IMR-90 (cell line): ENCODE results near the gene GPR15LG. TPM values are rescaled to one million over a fixed set of nuclear protein-coding genes. Genes with fewer than 3 reads are reported as not detected.

Source experiments
- ATAC-seq: fragments of 200-7000 bp; cut with Tn5 transposase; 2 replicates; pipeline ENCODE4 v1.9.1; 2020; ENCODE audit warnings: low read depth, mild to moderate bottlenecking, moderate library complexity
- BruUV-seq: library from RNA; stranded (reverse); fragments of 400-500 nt; replicated peaks from 2 replicates; lab custom pipeline; 2021; lab: Mats Ljungman, UMichigan
- CTCF ChIA-PET: fragments of 300-600 bp; formaldehyde crosslinking; extraction: SDS; loops from one replicate; lab custom pipeline; 2021; ENCODE audit warnings: antibody characterized with exemption; lab: Yijun Ruan, JAX
- POLR2A ChIA-PET: fragments of 300-600 bp; sonication (Branson Sonifier 250); formaldehyde crosslinking; loops from one replicate; lab custom pipeline; 2022; ENCODE audit warnings: antibody characterized with exemption; ENCODE audit not compliant: unreplicated experiment; lab: Charles Lee
- DNase-seq: peaks from one replicate; pipeline ENCODE4 v3.0.0; 2013
- H2AFZ ChIP-seq: replicated peaks from 2 replicates; pipeline ENCODE3; 2013; ENCODE audit warnings: low read length, mild to moderate bottlenecking; ENCODE audit not compliant: poor library complexity
- H2AK5ac ChIP-seq: 2 replicates; pipeline ENCODE4 v1.6.1; 2013; ENCODE audit warnings: low read depth, low read length, inconsistent platforms
- H2AK9ac ChIP-seq: replicated peaks from 2 replicates; pipeline ENCODE3; 2013; ENCODE audit warnings: mild to moderate bottlenecking, low read depth, low read length, moderate library complexity; ENCODE audit not compliant: poor library complexity
- H2BK120ac ChIP-seq: 2 replicates; pipeline ENCODE4 v1.6.1; 2013; ENCODE audit warnings: low read depth, low read length, inconsistent platforms
- H2BK15ac ChIP-seq: 3 replicates; pipeline ENCODE4 v1.6.1; 2013; ENCODE audit warnings: low read depth, low read length, inconsistent platforms
- H2BK20ac ChIP-seq: 2 replicates; pipeline ENCODE4 v1.6.1; 2013; ENCODE audit warnings: low read depth, mild to moderate bottlenecking, inconsistent platforms, low read length, moderate library complexity
- H2BK5ac ChIP-seq: 2 replicates; pipeline ENCODE4 v1.6.1; 2013; ENCODE audit warnings: mild to moderate bottlenecking, low read depth, low read length, inconsistent platforms; ENCODE audit not compliant: poor library complexity, severe bottlenecking
- H3K14ac ChIP-seq: replicated peaks from 2 replicates; pipeline ENCODE4 v1.6.1; 2013; ENCODE audit warnings: low read depth, low read length, inconsistent platforms
- H3K18ac ChIP-seq: 2 replicates; pipeline ENCODE4 v1.6.1; 2013; ENCODE audit warnings: low read depth, low read length, control low read depth
- H3K23ac ChIP-seq: 2 replicates; pipeline ENCODE4 v1.6.1; 2013; ENCODE audit warnings: low read depth, low read length, inconsistent platforms
- H3K27ac ChIP-seq: 2 replicates; pipeline ENCODE4 v1.5.1; 2013; ENCODE audit warnings: mild to moderate bottlenecking, control low read depth, low read length; ENCODE audit not compliant: insufficient read depth
- H3K27me3 ChIP-seq: 2 replicates; pipeline ENCODE4 v1.6.1; 2013; ENCODE audit warnings: low read length; ENCODE audit not compliant: control insufficient read depth, insufficient read depth
- H3K36me3 ChIP-seq: 2 replicates; pipeline ENCODE4 v1.6.1; 2013; ENCODE audit warnings: low read length, mixed read lengths; ENCODE audit not compliant: control insufficient read depth, insufficient read depth
- H3K4ac ChIP-seq: 2 replicates; pipeline ENCODE4 v1.6.1; 2013; ENCODE audit warnings: low read depth, low read length, inconsistent platforms
- H3K4me1 ChIP-seq: 2 replicates; pipeline ENCODE4 v1.6.1; 2013; ENCODE audit warnings: low read length, mixed read lengths; ENCODE audit not compliant: control insufficient read depth, insufficient read depth
- H3K4me2 ChIP-seq: 2 replicates; pipeline ENCODE4 v1.6.1; 2013; ENCODE audit warnings: low read depth, mild to moderate bottlenecking, control low read depth, low read length, moderate library complexity
- H3K4me3 ChIP-seq: 2 replicates; pipeline ENCODE4 v1.5.1; 2013; ENCODE audit warnings: low read depth, mild to moderate bottlenecking, control low read depth, low read length, moderate library complexity; ENCODE audit not compliant: insufficient read depth
- H3K56ac ChIP-seq: 2 replicates; pipeline ENCODE4 v1.6.1; 2013; ENCODE audit warnings: low read length, inconsistent platforms; ENCODE audit not compliant: insufficient read depth; ENCODE audit errors: extremely low read depth
- H3K79me1 ChIP-seq, 2 experiments: 2 replicates each; pipeline ENCODE4 v1.6.1; 2013; ENCODE audit warnings: low read length in 2 of 2, inconsistent platforms in 1 of 2, low read depth in 1 of 2
- H3K9ac ChIP-seq: 2 replicates; pipeline ENCODE4 v1.6.1; 2013; ENCODE audit warnings: low read depth, low read length, control low read depth
- H3K9me1 ChIP-seq: 2 replicates; pipeline ENCODE4 v1.6.1; 2013; ENCODE audit warnings: low read length, inconsistent platforms; ENCODE audit not compliant: insufficient read depth
- H3K9me3 ChIP-seq: 2 replicates; pipeline ENCODE4 v1.6.1; 2013; ENCODE audit warnings: low read length; ENCODE audit not compliant: control insufficient read depth, insufficient read depth
- H4K20me1 ChIP-seq: 2 replicates; pipeline ENCODE4 v1.6.1; 2013; ENCODE audit warnings: low read length, inconsistent platforms; ENCODE audit not compliant: insufficient read depth
- H4K5ac ChIP-seq: 2 replicates; pipeline ENCODE4 v1.6.1; 2013; ENCODE audit warnings: mild to moderate bottlenecking, low read depth, low read length, control low read depth
- H4K8ac ChIP-seq, 2 experiments: 2 replicates each; pipeline ENCODE4 v1.6.1; 2013; ENCODE audit warnings: low read depth in 2 of 2, low read length in 2 of 2, control low read depth in 1 of 2, inconsistent platforms in 1 of 2
- H4K91ac ChIP-seq: 2 replicates; pipeline ENCODE4 v1.6.1; 2013; ENCODE audit warnings: low read depth, low read length, inconsistent platforms; ENCODE audit not compliant: insufficient read depth
- BHLHE40 ChIP-seq: fragments of 150-350 bp; IDR thresholded peaks from 2 replicates; pipeline ENCODE4 v1.6.1; 2016; ENCODE audit warnings: mild to moderate bottlenecking, low read depth, low read length
- CEBPB ChIP-seq: IDR thresholded peaks from 2 replicates; pipeline ENCODE4 v1.6.1; 2012; ENCODE audit warnings: low read depth, low read length, improper control_type of control experiment
- CHD1 ChIP-seq: IDR thresholded peaks from 2 replicates; pipeline ENCODE4 v1.6.1; 2012; ENCODE audit warnings: low read depth, low read length, improper control_type of control experiment
- FOS ChIP-seq: fragments of 150-350 bp; IDR thresholded peaks from 2 replicates; pipeline ENCODE4 v1.6.1; 2016; ENCODE audit warnings: low read depth, low read length
- MAFK ChIP-seq: IDR thresholded peaks from 2 replicates; pipeline ENCODE4 v1.6.1; 2012; ENCODE audit warnings: low read depth, low read length, improper control_type of control experiment
- MAZ ChIP-seq: IDR thresholded peaks from 2 replicates; pipeline ENCODE4 v1.6.1; 2012; ENCODE audit warnings: low read depth, mild to moderate bottlenecking, low read length, improper control_type of control experiment, moderate library complexity, borderline replicate concordance
- MXI1 ChIP-seq: IDR thresholded peaks from 2 replicates; pipeline ENCODE4 v1.6.1; 2012; ENCODE audit warnings: low read depth, mild to moderate bottlenecking, low read length, moderate library complexity, borderline replicate concordance
- NFE2L2 ChIP-seq: fragments of 150-350 bp; IDR thresholded peaks from 2 replicates; pipeline ENCODE4 v1.6.1; 2016; ENCODE audit warnings: low read depth, mild to moderate bottlenecking, low read length
- POLR2A ChIP-seq: IDR thresholded peaks from 2 replicates; pipeline ENCODE4 v1.6.1; 2012; ENCODE audit warnings: mild to moderate bottlenecking, low read depth, low read length
- RAD21 ChIP-seq: IDR thresholded peaks from 2 replicates; pipeline ENCODE4 v1.6.1; 2012; ENCODE audit warnings: low read length, improper control_type of control experiment
- RCOR1 ChIP-seq: IDR thresholded peaks from 2 replicates; pipeline ENCODE4 v1.6.1; 2012; ENCODE audit warnings: mild to moderate bottlenecking, low read length, improper control_type of control experiment; ENCODE audit not compliant: insufficient replicate concordance
- RFX5 ChIP-seq: IDR thresholded peaks from 2 replicates; pipeline ENCODE4 v1.8.0; 2012; ENCODE audit warnings: low read depth, mild to moderate bottlenecking, low read length, moderate library complexity
- SMC3 ChIP-seq: fragments of 150-350 bp; IDR thresholded peaks from 2 replicates; pipeline ENCODE4 v1.6.1; 2016; ENCODE audit warnings: low read depth, mild to moderate bottlenecking, antibody characterized with exemption, low read length, moderate library complexity
- WGBS, 2 experiments: methylation state at CpG; one replicate each; pipeline versions ENCODE4 v1.1.5 to v1.1.7; 2013; ENCODE audit warnings: missing lambda C conversion rate in 2 of 2; ENCODE audit not compliant: insufficient read length in 1 of 2; ENCODE audit errors: extremely low coverage in 2 of 2; 5-methylcytosine and 5-hydroxymethylcytosine counted together
- dilution Hi-C: fragments of 300-500 bp; cut with HindIII; formaldehyde crosslinking; loops from one replicate; pipeline ENCODE4 v1.14.3; 2018; ENCODE audit warnings: low sequenced_read_pairs; ENCODE audit not compliant: unreplicated experiment
- in situ Hi-C: fragments of 300-500 bp; cut with MboI; formaldehyde crosslinking; loops from 3 replicates; pipeline ENCODE4 v1.14.3; 2019; ENCODE audit warnings: low sequenced_read_pairs, inconsistent platforms, mixed read lengths
- intact Hi-C: fragments of 100-400 bp; cut with micrococcal nuclease; formaldehyde crosslinking; loops from 2 replicates; pipeline ENCODE4 v1.10.0; 2022
- polyA plus RNA-seq, 3 experiments: library from polyadenylated mRNA; depleted of rRNA; stranded (reverse); fragments of >200 nt; gene quantifications; 2 replicates each; pipeline ENCODE4 v1.2.3, GENCODE V29; 2012; ENCODE audit warnings: low replicate concordance in 1 of 3
- total RNA-seq: library from RNA; depleted of rRNA; stranded (reverse); fragments of >200 nt; gene quantifications from 2 replicates; pipeline ENCODE4 v1.2.3, GENCODE V29; 2012
- TF ChIP-seq, protein P1 (sequence below): fragments of 150-350 bp; IDR thresholded peaks from 2 replicates; pipeline ENCODE4 v1.6.1; 2016; ENCODE audit warnings: low read depth, mild to moderate bottlenecking, low read length, moderate library complexity, borderline replicate concordance
- TF ChIP-seq, protein P2 (sequence below): conservative IDR thresholded peaks from 2 replicates; pipeline ENCODE4 v1.5.1; 2012; ENCODE audit warnings: mild to moderate bottlenecking, low read depth, low read length, improper control_type of control experiment
- TF ChIP-seq, protein P3 (sequence below): fragments of 150-350 bp; IDR thresholded peaks from 2 replicates; pipeline ENCODE4 v1.6.1; 2017; ENCODE audit warnings: mild to moderate bottlenecking, antibody characterized with exemption, low read length, low read depth

GPR15LG gene
- total and polyA plus RNA-seq, 2 of the 4 experiments (the other 2 are of a cell fraction), result not detected

DNA sequence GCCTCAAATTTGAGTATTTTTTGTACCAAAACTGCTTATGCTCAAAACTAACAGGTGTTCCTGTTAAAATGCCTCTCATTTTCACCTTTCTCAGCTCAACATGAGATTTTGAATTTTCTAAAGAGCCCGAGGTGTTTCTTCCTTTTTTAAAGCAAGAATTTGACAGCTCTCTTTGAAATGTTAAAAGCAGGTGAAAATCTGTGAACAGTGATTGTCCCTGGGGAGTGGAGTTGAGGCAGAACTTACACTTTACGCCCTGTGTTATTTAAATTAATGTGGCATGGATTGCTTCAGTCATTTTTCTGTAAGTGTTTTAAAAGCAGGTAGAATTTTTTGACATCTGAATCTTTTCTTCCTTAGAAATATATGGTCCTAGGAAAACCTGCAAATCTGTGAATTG lies 9.2 kb upstream of the GPR15LG start:
- ATAC-seq (no peak), DNase-seq (no peak)
- BruUV-seq, result no TSS peak
- Histone ChIP-seq H2AFZ (no peak overlapping the region), H3K56ac (no peak overlapping the region), H2AK9ac (no peak overlapping the region), H4K20me1 (no peaks in the 10 kb centered on the region), H4K5ac (no peak overlapping the region), H3K9ac (no peak overlapping the region), H3K18ac (no peak overlapping the region), H2BK120ac (no peak overlapping the region), H2BK20ac (no peak overlapping the region), H3K27me3 (peaks cover 6% of the 10 kb centered on the region), H3K23ac (no peak overlapping the region), H3K4me3 (no peak overlapping the region), H3K4me2 (no peak overlapping the region), H3K14ac (no peak overlapping the region), H3K9me3 (no peaks in the 10 kb centered on the region), H3K27ac (no peak overlapping the region), H3K9me1 (no peaks in the 10 kb centered on the region), H3K4me1 (no peaks in the 10 kb centered on the region), H4K8ac (no peak overlapping the region), H2AK5ac (no peak overlapping the region), H3K36me3 (no peaks in the 10 kb centered on the region), H2BK15ac (no peak overlapping the region), H3K4ac (no peak overlapping the region), H3K79me1 (no peaks in the 10 kb centered on the region), H2BK5ac (no peak overlapping the region), H4K91ac (no peak overlapping the region)
- TF ChIP-seq RCOR1 (no peak), FOS (no peak), MXI1 (no peak), POLR2A (no peak), MAZ (no peak), CHD1 (no peak), RAD21 (no peak), RFX5 (no peak), NFE2L2 (no peak), SMC3 (no peak), MAFK (no peak), CEBPB (no peak), BHLHE40 (no peak)
- TF ChIP-seq, protein P1, sequence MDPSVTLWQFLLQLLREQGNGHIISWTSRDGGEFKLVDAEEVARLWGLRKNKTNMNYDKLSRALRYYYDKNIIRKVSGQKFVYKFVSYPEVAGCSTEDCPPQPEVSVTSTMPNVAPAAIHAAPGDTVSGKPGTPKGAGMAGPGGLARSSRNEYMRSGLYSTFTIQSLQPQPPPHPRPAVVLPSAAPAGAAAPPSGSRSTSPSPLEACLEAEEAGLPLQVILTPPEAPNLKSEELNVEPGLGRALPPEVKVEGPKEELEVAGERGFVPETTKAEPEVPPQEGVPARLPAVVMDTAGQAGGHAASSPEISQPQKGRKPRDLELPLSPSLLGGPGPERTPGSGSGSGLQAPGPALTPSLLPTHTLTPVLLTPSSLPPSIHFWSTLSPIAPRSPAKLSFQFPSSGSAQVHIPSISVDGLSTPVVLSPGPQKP, result no peak
- TF ChIP-seq, protein P2, sequence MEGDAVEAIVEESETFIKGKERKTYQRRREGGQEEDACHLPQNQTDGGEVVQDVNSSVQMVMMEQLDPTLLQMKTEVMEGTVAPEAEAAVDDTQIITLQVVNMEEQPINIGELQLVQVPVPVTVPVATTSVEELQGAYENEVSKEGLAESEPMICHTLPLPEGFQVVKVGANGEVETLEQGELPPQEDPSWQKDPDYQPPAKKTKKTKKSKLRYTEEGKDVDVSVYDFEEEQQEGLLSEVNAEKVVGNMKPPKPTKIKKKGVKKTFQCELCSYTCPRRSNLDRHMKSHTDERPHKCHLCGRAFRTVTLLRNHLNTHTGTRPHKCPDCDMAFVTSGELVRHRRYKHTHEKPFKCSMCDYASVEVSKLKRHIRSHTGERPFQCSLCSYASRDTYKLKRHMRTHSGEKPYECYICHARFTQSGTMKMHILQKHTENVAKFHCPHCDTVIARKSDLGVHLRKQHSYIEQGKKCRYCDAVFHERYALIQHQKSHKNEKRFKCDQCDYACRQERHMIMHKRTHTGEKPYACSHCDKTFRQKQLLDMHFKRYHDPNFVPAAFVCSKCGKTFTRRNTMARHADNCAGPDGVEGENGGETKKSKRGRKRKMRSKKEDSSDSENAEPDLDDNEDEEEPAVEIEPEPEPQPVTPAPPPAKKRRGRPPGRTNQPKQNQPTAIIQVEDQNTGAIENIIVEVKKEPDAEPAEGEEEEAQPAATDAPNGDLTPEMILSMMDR, result no peak
- TF ChIP-seq, protein P3, sequence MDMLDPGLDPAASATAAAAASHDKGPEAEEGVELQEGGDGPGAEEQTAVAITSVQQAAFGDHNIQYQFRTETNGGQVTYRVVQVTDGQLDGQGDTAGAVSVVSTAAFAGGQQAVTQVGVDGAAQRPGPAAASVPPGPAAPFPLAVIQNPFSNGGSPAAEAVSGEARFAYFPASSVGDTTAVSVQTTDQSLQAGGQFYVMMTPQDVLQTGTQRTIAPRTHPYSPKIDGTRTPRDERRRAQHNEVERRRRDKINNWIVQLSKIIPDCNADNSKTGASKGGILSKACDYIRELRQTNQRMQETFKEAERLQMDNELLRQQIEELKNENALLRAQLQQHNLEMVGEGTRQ, result no peak
- in situ Hi-C loops (no loop called here), intact Hi-C loops (no loop called here), dilution Hi-C loops (no loop called here)
- POLR2A ChIA-PET, result no interaction called here
- WGBS, 2 experiments, result no CpG with 5 or more reads among the region's 2 CpGs
- CTCF ChIA-PET, result no interaction called here
